GM19395 (cell line): ENCODE measurements around the gene COX7A1.
"Not testable (repeated sequence)": the region's sequence is repeated elsewhere in the genome, so short reads cannot be mapped to it uniquely, and the experiment has no call there.

Experiments used
- ATAC-seq: cut with Tn5 transposase; IDR thresholded peaks from one replicate; pipeline ENCODE4 v1.9.1; 2021; ENCODE audit warnings: mild to moderate bottlenecking, moderate library complexity; ENCODE audit not compliant: unreplicated experiment

Gene COX7A1

GRCh38 chr19:36152352-36153091 lies at the start of gene COX7A1:
Gene COX7A1, minus strand, starts transcription at chr19:36152447. Its CDS starts 40 bp downstream, at chr19:36152407.
- no peak for ATAC-seq

- ATAC-seq = no peak
Measured at GRCh38 chr19:36201684-36202083, 49.4 kb upstream of the COX7A1 start.

- no peak for ATAC-seq
Measured at GRCh38 chr19:36198119-36198518, 45.9 kb upstream of the COX7A1 start.

- no peak for ATAC-seq
Measured at GRCh38 chr19:36196249-36196648, 44.0 kb upstream of the COX7A1 start.

- ATAC-seq = not testable (repeated sequence)
Measured at GRCh38 chr19:36186722-36187121, 34.5 kb upstream of the COX7A1 start.

GRCh38 chr19:36183245-36183628 lies 31.0 kb upstream of the COX7A1 start:
- ATAC-seq = no peak

- no peak for ATAC-seq
Measured at GRCh38 chr19:36182612-36183244, 30.5 kb upstream of the COX7A1 start.

GRCh38 chr19:36179077-36179476 lies 26.8 kb upstream of the COX7A1 start:
- ATAC-seq = not testable (repeated sequence)

GRCh38 chr19:36173846-36174245 lies 21.6 kb upstream of the COX7A1 start:
- ATAC-seq = not testable (repeated sequence)

- no peak for ATAC-seq
Measured at GRCh38 chr19:36172852-36173251, 20.6 kb upstream of the COX7A1 start.

- no peak for ATAC-seq
Measured at GRCh38 chr19:36169084-36169760, 17.0 kb upstream of the COX7A1 start.

GRCh38 chr19:36163813-36164212 lies 11.6 kb upstream of the COX7A1 start:
- ATAC-seq = no peak

- ATAC-seq = no peak
Measured at GRCh38 chr19:36160821-36161596, 8.8 kb upstream of the COX7A1 start.

- no peak for ATAC-seq
Measured at GRCh38 chr19:36153126-36153525, 879 bp upstream of the COX7A1 start.

- no peak for ATAC-seq
Measured at GRCh38 chr19:36152019-36152351, 262 bp downstream of the COX7A1 start.

- ATAC-seq = no peak
Measured at GRCh38 chr19:36151144-36152018, 866 bp downstream of the COX7A1 start.

- no peak for ATAC-seq
Measured at GRCh38 chr19:36150586-36150985, 1.7 kb downstream of the COX7A1 start.

GRCh38 chr19:36149673-36150406 lies 2.4 kb downstream of the COX7A1 start:
- ATAC-seq = no peak

GRCh38 chr19:36144624-36145023 lies 7.6 kb downstream of the COX7A1 start:
- no peak for ATAC-seq

- ATAC-seq = no peak
Measured at GRCh38 chr19:36142496-36142895, 9.8 kb downstream of the COX7A1 start.
